ENCODE data around the gene MEX3A.

DNA sequence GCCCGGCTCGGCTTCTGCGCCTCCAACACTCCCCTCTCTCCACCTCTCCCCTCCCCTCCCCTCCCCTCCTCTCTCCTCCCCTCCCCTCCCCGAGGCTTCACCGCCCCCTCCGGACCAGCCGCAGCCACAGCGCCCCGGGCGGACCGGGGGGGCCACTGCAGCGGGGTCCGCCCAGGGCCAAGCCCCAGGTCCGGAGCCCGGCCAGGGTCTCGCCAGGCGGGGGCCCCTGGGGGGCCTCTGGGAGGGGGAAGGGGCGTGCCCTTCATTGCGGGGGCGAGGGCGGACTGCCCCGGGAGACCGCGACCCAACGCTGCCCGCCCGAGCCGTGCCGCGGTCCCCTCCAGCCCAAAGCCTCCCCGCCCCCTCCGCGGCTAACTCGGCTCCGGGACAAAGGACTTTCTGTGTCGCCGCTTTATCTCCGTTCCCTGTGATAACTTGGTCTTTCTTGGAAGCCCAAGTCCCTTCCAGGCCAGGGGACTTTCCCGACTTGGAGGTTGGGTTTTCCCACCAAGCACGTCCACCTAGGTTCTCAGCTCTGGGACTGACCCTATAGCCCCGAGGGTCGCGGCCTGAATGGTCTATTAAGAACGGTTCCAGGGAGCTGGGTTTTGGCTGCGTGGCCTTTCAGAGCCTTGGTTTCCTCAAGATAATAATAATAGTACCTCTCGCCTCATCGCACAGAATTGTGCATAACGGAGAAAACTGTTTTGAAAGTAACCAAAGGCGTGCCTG is 28.3 kb downstream of the MEX3A start, which contains the start of gene UBQLN4:
- TF ChIP-seq GATA3 (IDR thresholded peaks at IDR 0.05; ENCODE audit: low read depth, low read length) (no peak), GATA2 (IDR thresholded peaks at IDR 0.05; ENCODE audit: low read depth, low read length) (no peak)

Measured in SH-SY5Y (cell line).